Stomach (tissue), 9 donors: Measurements from ENCODE around the gene IL24. TPM values are rescaled to one million over a fixed set of nuclear protein-coding genes. Genes with fewer than 3 reads are reported as not detected.
A peak's percentile ranks its signal among the peaks of the same experiment; 100 is the strongest.

Experiments used
- DNase-seq, 2 donors: peaks; one replicate each; pipeline versions ENCODE4 v3.0.0 to v3.0.0-alpha.2; 2013 to 2019
- H3K27ac ChIP-seq, 5 donors: fragments of 200-600 bp in 4 of 5; sonication (generic) in 4 of 5; one replicate each; pipeline ENCODE4 v1.5.1; 2013 to 2019; ENCODE audit warnings: mild to moderate bottlenecking in 1 of 5, moderate library complexity in 1 of 5
- H3K27me3 ChIP-seq, 3 donors: fragments of 200-600 bp; sonication (generic); one replicate each; pipeline ENCODE4 v1.5.1; 2017 to 2019; ENCODE audit warnings: mixed run types in 1 of 3
- H3K36me3 ChIP-seq, 4 donors: fragments of 200-600 bp; sonication (generic); 1 replicate in 3 of 4; 2 replicates in 1 of 4; pipeline ENCODE4 v1.5.1; 2016 to 2019
- H3K4me1 ChIP-seq, 4 donors: fragments of 200-600 bp; sonication (generic); one replicate each; pipeline ENCODE4 v1.5.1; 2016 to 2019
- H3K4me3 ChIP-seq, 4 donors: fragments of 200-600 bp; sonication (generic) in 3 of 4; one replicate each; pipeline ENCODE4 v1.5.1; 2016 to 2019; ENCODE audit warnings: mild to moderate bottlenecking in 1 of 4
- H3K9me3 ChIP-seq, 4 donors: fragments of 200-600 bp; sonication (generic); one replicate each; pipeline ENCODE4 v1.5.1; 2016 to 2019
- CTCF ChIP-seq, 7 experiments: fragments of 450-650 bp in 4 of 7; fragments of 200-600 bp in 3 of 7; sonication (generic) in 3 of 7; IDR thresholded peaks; one replicate each; pipeline ENCODE4 v1.5.1; 2016 to 2019; ENCODE audit warnings: antibody characterized with exemption in 7 of 7, control low read depth in 2 of 7, mild to moderate bottlenecking in 1 of 7
- EP300 ChIP-seq: sonication (generic); formaldehyde crosslinking; IDR thresholded peaks from one replicate; pipeline ENCODE4 v1.6.1; 2017; ENCODE audit warnings: antibody characterized with exemption
- POLR2A ChIP-seq, 4 donors: fragments of 450-650 bp; IDR thresholded peaks; one replicate each; pipeline ENCODE4 v1.6.1; 2016; ENCODE audit warnings: antibody characterized with exemption in 4 of 4, control low read depth in 2 of 4, mild to moderate bottlenecking in 1 of 4, moderate library complexity in 1 of 4
- POLR2AphosphoS5 ChIP-seq, 3 donors: sonication (generic); formaldehyde crosslinking; IDR thresholded peaks; one replicate each; pipeline ENCODE4 v1.6.1; 2016; ENCODE audit warnings: antibody characterized with exemption in 3 of 3
- WGBS, 5 donors: extraction: QIAGEN DNeasy Blood & Tissue Kit in 3 of 5; methylation state at CpG; one replicate each; pipeline versions ENCODE4 v1.1.5 to v1.1.7; 2013 to 2018; 5-methylcytosine and 5-hydroxymethylcytosine counted together
- intact Hi-C: fragments of 100-400 bp; cut with DNase I; formaldehyde crosslinking; loops from one replicate; pipeline ENCODE4 v1.15.1; 2023; ENCODE audit warnings: low total_unique reads
- polyA plus RNA-seq, 3 donors: library from polyadenylated mRNA; stranded (reverse); fragments of 200-250 nt; gene quantifications; one replicate each; pipeline ENCODE4 v1.2.3, GENCODE V29; 2013
- total RNA-seq, 5 donors: library from RNA; depleted of rRNA; stranded (reverse); fragments of >200 nt; gene quantifications; one replicate each; pipeline versions ENCODE4 v1.1.0 to v1.2.3, GENCODE V29; 2014 to 2016
- donor health status: healthy with polysubstance abuse.
- donor health status: Bipolar disorder and iron deficiency.
- donor health status: healthy.

The IL24 gene
- total and polyA plus RNA-seq, 8 donors: 1.00 TPM; not detected in 7

- no peak for DNase-seq
- Histone ChIP-seq H3K4me1 (peaks cover 17 to 44% (median 22%) of the 10 kb centered on the region in 4 donors), H3K27ac (peak overlapping the region in 4 of 5 donors; percentile 72 to 85 (median 80))
Observed at GRCh38 chr1:206944703-206945102, 47.5 kb downstream of the IL24 start.

GRCh38 chr1:206945779-206946178 is 48.5 kb downstream of the IL24 start:
- intact Hi-C loops: no loop called here

More at GRCh38 chr1:206944703-206945102, 47.5 kb downstream of the IL24 start:
- 23 to 48% (median 30%) methylated on average over 5 of the region's 5 CpGs for WGBS, 5 donors
- Histone ChIP-seq H3K36me3 (peaks cover 0 to 5% (median 0%) of the 10 kb centered on the region in 4 donors), H3K9me3 (no peaks in the 10 kb centered on the region), H3K4me3 (peak overlapping the region; percentile 24 to 62 (median 48)), H3K27me3 (peaks cover 0 to 6% (median 0%) of the 10 kb centered on the region in 3 donors)
- intact Hi-C loops: no loop called here
- TF ChIP-seq POLR2A (IDR thresholded peaks at IDR 0.05) (no peak), POLR2AphosphoS5 (IDR thresholded peaks at IDR 0.05) (no peak), EP300 (no peak), CTCF (IDR thresholded peaks at IDR 0.05) (no peak)

GRCh38 chr1:206946261-206946660 is 49.0 kb downstream of the IL24 start, which contains the start of gene PIGR:
PIGR (minus strand) TSS chr1:206946466; CDS start chr1:206940531, 5,935 bp downstream.
- TF ChIP-seq POLR2AphosphoS5 (IDR thresholded peaks at IDR 0.05) (peak in 2 of 3 donors; percentile 89 to 94), EP300 (no peak), CTCF (IDR thresholded peaks at IDR 0.05) (no peak), POLR2A (IDR thresholded peaks at IDR 0.05) (peak in 1 of 4 donors; percentile 72)
- peaks cover 0 to 3% (median 0%) of the 10 kb centered on the region in 4 donors for H3K36me3 ChIP-seq
- DNase-seq: peak in 1 of 2 donors; percentile 88
- peak within 1 kb of the TSS; percentile 53 to 85 (median 79) for H3K27ac ChIP-seq
- peak within 1 kb of the TSS; percentile 24 to 62 (median 48) for H3K4me3 ChIP-seq
- intact Hi-C loops: no loop called here
- WGBS, 5 donors: 22 to 44% (median 31%) methylated on average over 7 of the region's 7 CpGs
- peaks cover 0 to 6% (median 0%) of the 10 kb centered on the region in 3 donors for H3K27me3 ChIP-seq
- no peaks in the 10 kb centered on the region for H3K9me3 ChIP-seq
- peaks cover 9 to 35% (median 10%) of the 10 kb centered on the region in 4 donors for H3K4me1 ChIP-seq

More at GRCh38 chr1:206945779-206946178, 48.5 kb downstream of the IL24 start:
- H3K4me1 ChIP-seq: peaks cover 9 to 35% (median 14%) of the 10 kb centered on the region in 4 donors
- no peak for TF ChIP-seq EP300
- TF ChIP-seq POLR2A (IDR thresholded peaks at IDR 0.05): no peak
- TF ChIP-seq CTCF (IDR thresholded peaks at IDR 0.05): no peak
- TF ChIP-seq POLR2AphosphoS5 (IDR thresholded peaks at IDR 0.05): no peak
- H3K27ac ChIP-seq: peak overlapping the region; percentile 53 to 85 (median 79)
- WGBS, 5 donors: 31 to 49% (median 41%) methylated on average over 4 of the region's 4 CpGs
- no peak for DNase-seq
- H3K9me3 ChIP-seq: no peaks in the 10 kb centered on the region
- peak overlapping the region; percentile 24 to 62 (median 48) for H3K4me3 ChIP-seq
- H3K36me3 ChIP-seq: peaks cover 0 to 3% (median 0%) of the 10 kb centered on the region in 4 donors
- peaks cover 0 to 6% (median 0%) of the 10 kb centered on the region in 3 donors for H3K27me3 ChIP-seq

GRCh38 chr1:206947255-206947654 is 50.0 kb downstream of the IL24 start:
- intact Hi-C loops: no loop called here
- H3K4me1 ChIP-seq: peaks cover 12 to 39% (median 16%) of the 10 kb centered on the region in 4 donors
- no peak for TF ChIP-seq POLR2AphosphoS5 (IDR thresholded peaks at IDR 0.05)
- TF ChIP-seq EP300: no peak
- no peak for TF ChIP-seq POLR2A (IDR thresholded peaks at IDR 0.05)
- TF ChIP-seq CTCF (IDR thresholded peaks at IDR 0.05): no peak
- no peaks in the 10 kb centered on the region for H3K9me3 ChIP-seq
- no peak overlapping the region for H3K4me3 ChIP-seq
- H3K27ac ChIP-seq: peak overlapping the region in 4 of 5 donors; percentile 2 to 85 (median 80)
- DNase-seq: no peak
- H3K27me3 ChIP-seq: peaks cover 0 to 6% (median 0%) of the 10 kb centered on the region in 3 donors
- 75 to 93% (median 82%) methylated on average over 2 to 3 of the region's 3 CpGs for WGBS, 5 donors
- peaks cover 0 to 3% (median 0%) of the 10 kb centered on the region in 4 donors for H3K36me3 ChIP-seq
